Sigmoid colon (tissue), 7 donors: ENCODE measurements around the gene LHFPL2. TPM values are rescaled to one million over a fixed set of nuclear protein-coding genes. Genes with fewer than 3 reads are reported as not detected.

Experiments used
- DNase-seq: peaks from one replicate; pipeline ENCODE4 v3.0.0-alpha.2; 2019
- H3K27ac ChIP-seq, 4 donors: fragments of 200-600 bp; sonication (generic); one replicate each; pipeline ENCODE4 v1.5.1; 2016 to 2019; ENCODE audit warnings: mild to moderate bottlenecking in 1 of 4
- H3K27me3 ChIP-seq, 3 donors: fragments of 200-600 bp; sonication (generic); one replicate each; pipeline ENCODE4 v1.5.1; 2019; ENCODE audit warnings: mild to moderate bottlenecking in 1 of 3
- H3K36me3 ChIP-seq, 4 donors: fragments of 200-600 bp; sonication (generic); one replicate each; pipeline ENCODE4 v1.5.1; 2016 to 2019
- H3K4me1 ChIP-seq, 4 donors: fragments of 200-600 bp; sonication (generic); one replicate each; pipeline ENCODE4 v1.5.1; 2017 to 2019
- H3K4me3 ChIP-seq, 4 donors: fragments of 200-600 bp; sonication (generic); one replicate each; pipeline ENCODE4 v1.5.1; 2017 to 2019; ENCODE audit warnings: mild to moderate bottlenecking in 2 of 4, moderate library complexity in 1 of 4
- H3K9me3 ChIP-seq, 4 donors: fragments of 200-600 bp in 3 of 4; sonication (generic) in 3 of 4; one replicate each; pipeline versions ENCODE4 v1.5.1 to v1.6.1; 2013 to 2019
- EP300 ChIP-seq, 4 donors: sonication (generic); formaldehyde crosslinking; IDR thresholded peaks; one replicate each; pipeline ENCODE4 v1.6.1; 2017; ENCODE audit warnings: antibody characterized with exemption in 4 of 4
- POLR2A ChIP-seq, 2 donors: fragments of 450-650 bp; IDR thresholded peaks; one replicate each; pipeline ENCODE4 v1.6.1; 2016; ENCODE audit warnings: antibody characterized with exemption in 2 of 2, mild to moderate bottlenecking in 2 of 2, moderate library complexity in 2 of 2
- POLR2AphosphoS5 ChIP-seq, 4 donors: sonication (generic); formaldehyde crosslinking; IDR thresholded peaks; one replicate each; pipeline ENCODE4 v1.6.1; 2017; ENCODE audit warnings: antibody characterized with exemption in 4 of 4
- WGBS, 2 donors: extraction: QIAGEN DNeasy Blood & Tissue Kit; methylation state at CpG; one replicate each; pipeline ENCODE4 v1.1.7; 2013; 5-methylcytosine and 5-hydroxymethylcytosine counted together
- intact Hi-C: fragments of 100-400 bp; cut with DNase I; formaldehyde crosslinking; loops from one replicate; pipeline ENCODE4 v1.15.1; 2023
- polyA plus RNA-seq, 3 donors: library from polyadenylated mRNA; stranded (reverse); fragments of 200-250 nt; gene quantifications; one replicate each; pipeline ENCODE4 v1.2.3, GENCODE V29; 2013
- total RNA-seq, 4 donors: library from RNA; depleted of rRNA; stranded (reverse); fragments of >200 nt; gene quantifications; one replicate each; pipeline ENCODE4 v1.1.0, GENCODE V29; 2016
- TF ChIP-seq, protein P1 (sequence below), 4 experiments: fragments of 450-650 bp in 3 of 4; fragments of 200-600 bp in 1 of 4; IDR thresholded peaks; one replicate each; pipeline ENCODE4 v1.5.1; 2016 to 2019; ENCODE audit warnings: antibody characterized with exemption in 4 of 4, mild to moderate bottlenecking in 3 of 4, moderate library complexity in 2 of 4
- donor health status: healthy with polysubstance abuse.
- donor health status: Bipolar disorder and iron deficiency.
- donor health status: healthy.

The LHFPL2 gene
- total and polyA plus RNA-seq, 7 donors, result 10.8 to 34.9 (median 21.4) TPM

DNA sequence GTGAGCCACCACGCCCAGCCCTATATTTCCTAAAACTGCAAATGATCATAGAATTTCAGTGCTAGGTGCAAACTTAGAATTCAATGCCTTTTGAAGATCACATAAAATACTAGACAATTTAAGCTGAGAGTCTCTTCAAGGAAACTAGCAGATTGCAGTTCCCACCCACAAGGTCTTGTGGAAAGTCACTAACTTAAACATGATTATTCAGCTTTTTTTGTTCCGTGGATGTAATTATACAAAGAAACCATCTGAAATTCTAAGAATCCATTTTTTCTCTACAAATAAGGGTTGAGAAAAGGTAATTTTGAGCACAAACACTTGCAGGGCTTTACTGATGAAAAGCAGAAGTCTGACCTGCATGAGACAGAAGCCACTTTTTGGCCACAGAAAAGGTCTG is 4.5 kb upstream of the LHFPL2 start:
- no peak for DNase-seq
- WGBS, 2 donors, result 89 to 92% methylated on average over 2 of the region's 2 CpGs
- Histone ChIP-seq H3K4me3 (no peak overlapping the region), H3K27ac (no peak overlapping the region), H3K36me3 (no peaks in the 10 kb centered on the region), H3K27me3 (no peaks in the 10 kb centered on the region), H3K4me1 (peaks cover 0 to 18% (median 10%) of the 10 kb centered on the region in 4 donors), H3K9me3 (no peaks in the 10 kb centered on the region)
- intact Hi-C loops, result no loop called here
- TF ChIP-seq, protein P1, sequence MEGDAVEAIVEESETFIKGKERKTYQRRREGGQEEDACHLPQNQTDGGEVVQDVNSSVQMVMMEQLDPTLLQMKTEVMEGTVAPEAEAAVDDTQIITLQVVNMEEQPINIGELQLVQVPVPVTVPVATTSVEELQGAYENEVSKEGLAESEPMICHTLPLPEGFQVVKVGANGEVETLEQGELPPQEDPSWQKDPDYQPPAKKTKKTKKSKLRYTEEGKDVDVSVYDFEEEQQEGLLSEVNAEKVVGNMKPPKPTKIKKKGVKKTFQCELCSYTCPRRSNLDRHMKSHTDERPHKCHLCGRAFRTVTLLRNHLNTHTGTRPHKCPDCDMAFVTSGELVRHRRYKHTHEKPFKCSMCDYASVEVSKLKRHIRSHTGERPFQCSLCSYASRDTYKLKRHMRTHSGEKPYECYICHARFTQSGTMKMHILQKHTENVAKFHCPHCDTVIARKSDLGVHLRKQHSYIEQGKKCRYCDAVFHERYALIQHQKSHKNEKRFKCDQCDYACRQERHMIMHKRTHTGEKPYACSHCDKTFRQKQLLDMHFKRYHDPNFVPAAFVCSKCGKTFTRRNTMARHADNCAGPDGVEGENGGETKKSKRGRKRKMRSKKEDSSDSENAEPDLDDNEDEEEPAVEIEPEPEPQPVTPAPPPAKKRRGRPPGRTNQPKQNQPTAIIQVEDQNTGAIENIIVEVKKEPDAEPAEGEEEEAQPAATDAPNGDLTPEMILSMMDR (IDR thresholded peaks at IDR 0.05), result no peak
- TF ChIP-seq POLR2A (IDR thresholded peaks at IDR 0.05) (no peak), POLR2AphosphoS5 (IDR thresholded peaks at IDR 0.05) (no peak), EP300 (IDR thresholded peaks at IDR 0.05) (no peak)

DNA sequence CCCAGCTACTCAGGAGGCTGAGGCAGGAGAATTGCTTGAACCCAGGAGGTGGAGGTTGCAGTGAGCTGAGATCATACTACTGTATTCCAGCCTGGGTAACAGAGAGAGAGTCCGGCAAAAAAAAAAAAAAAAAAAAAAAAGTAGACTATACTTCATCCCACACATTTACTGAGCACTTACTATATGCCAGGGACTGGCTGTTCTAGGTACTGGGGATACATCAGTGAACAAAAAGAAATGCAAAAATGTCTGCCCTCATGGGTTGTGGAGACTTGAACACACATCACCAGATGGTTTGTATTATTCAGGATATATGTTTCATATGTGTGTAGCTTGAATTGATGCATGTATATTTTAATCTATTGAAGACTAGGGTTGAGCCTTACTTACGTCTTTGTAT is 2.9 kb upstream of the LHFPL2 start:
- Histone ChIP-seq H3K4me1 (peaks cover 0 to 28% (median 19%) of the 10 kb centered on the region in 4 donors), H3K27ac (no peak overlapping the region), H3K4me3 (no peak overlapping the region), H3K36me3 (no peaks in the 10 kb centered on the region), H3K9me3 (no peaks in the 10 kb centered on the region), H3K27me3 (no peaks in the 10 kb centered on the region)
- intact Hi-C loops, result no loop called here
- no peak for TF ChIP-seq POLR2AphosphoS5 (IDR thresholded peaks at IDR 0.05)
- no peak for TF ChIP-seq EP300 (IDR thresholded peaks at IDR 0.05)
- TF ChIP-seq, protein P1 (IDR thresholded peaks at IDR 0.05), result no peak
- no peak for TF ChIP-seq POLR2A (IDR thresholded peaks at IDR 0.05)
- whole genome bisulfite sequencing, 2 donors, result 88 to 90% methylated on average over 2 of the region's 2 CpGs
- DNase-seq, result no peak

DNA sequence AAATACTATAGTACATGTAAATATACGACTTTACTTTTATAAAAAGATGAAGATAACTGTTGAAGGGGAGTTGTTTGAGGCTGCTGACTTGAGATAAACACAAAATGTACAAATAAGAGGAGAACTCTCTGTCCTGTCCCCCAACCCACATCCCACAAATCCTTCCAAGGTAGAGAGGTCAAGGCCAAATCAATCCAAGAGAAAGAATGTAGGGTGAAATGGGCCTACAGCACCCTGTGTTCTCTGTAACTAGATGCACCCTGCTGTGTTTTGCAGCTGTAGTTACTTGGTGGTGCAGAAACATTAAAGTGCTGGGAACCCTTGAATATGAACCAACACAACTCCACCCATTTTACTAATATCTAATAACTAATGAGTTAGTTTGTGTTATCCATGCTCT is 2.0 kb upstream of the LHFPL2 start:
- 93 to 98% methylated on average over 1 of the region's 1 CpG for WGBS, 2 donors
- Histone ChIP-seq H3K27ac (no peak overlapping the region), H3K9me3 (no peaks in the 10 kb centered on the region), H3K4me3 (no peak overlapping the region), H3K4me1 (peaks cover 0 to 37% (median 28%) of the 10 kb centered on the region in 4 donors), H3K27me3 (no peaks in the 10 kb centered on the region), H3K36me3 (no peaks in the 10 kb centered on the region)
- intact Hi-C loops, result no loop called here
- TF ChIP-seq POLR2AphosphoS5 (IDR thresholded peaks at IDR 0.05) (no peak), POLR2A (IDR thresholded peaks at IDR 0.05) (no peak), EP300 (IDR thresholded peaks at IDR 0.05) (no peak)
- TF ChIP-seq, protein P1 (IDR thresholded peaks at IDR 0.05), result no peak
- no peak for DNase-seq

DNA sequence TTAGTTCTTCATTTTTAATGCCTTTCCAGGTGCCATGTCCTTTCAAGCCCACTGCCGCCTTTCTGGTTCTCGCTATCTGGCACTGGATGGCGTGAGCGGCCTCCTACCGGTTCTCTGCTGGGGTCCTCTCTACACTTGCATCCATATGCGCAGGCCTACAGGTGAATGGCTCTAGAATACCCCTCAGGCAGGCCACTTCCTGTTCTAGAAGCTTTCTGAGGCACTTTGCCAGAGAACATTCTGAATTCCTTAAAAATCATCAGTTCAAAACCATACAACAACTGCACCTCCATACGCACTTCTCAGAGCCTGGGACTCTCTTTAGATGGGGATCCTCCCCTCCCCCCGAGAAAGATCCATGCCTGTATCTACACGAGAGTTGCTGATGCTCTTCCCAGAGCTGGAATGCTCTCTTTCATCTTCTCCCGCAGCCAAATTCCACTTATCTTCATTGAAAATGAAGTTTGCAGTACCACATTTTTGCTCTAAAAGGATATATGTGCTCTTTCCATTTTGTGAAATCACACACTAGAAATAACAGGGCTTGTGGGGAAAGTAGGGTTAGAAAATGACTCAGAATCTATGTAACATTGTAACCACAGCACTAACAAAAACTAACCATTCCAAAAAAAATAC is 1.4 kb upstream of the LHFPL2 start:
- intact Hi-C loops, result loop anchor here (2.0 to 10.0 kb wide), 9 partner anchors 38 to 355 kb away; partner anchors contain the start of genes AP3B1 and SCAMP1
- H3K27me3 ChIP-seq, result no peaks in the 10 kb centered on the region
- DNase-seq, result no peak
- no peak overlapping the region for H3K4me3 ChIP-seq
- 93 to 95% methylated on average over 10 of the region's 10 CpGs for WGBS, 2 donors
- peaks cover 0 to 41% (median 34%) of the 10 kb centered on the region in 4 donors for H3K4me1 ChIP-seq
- no peak for TF ChIP-seq EP300 (IDR thresholded peaks at IDR 0.05)
- TF ChIP-seq, protein P1 (IDR thresholded peaks at IDR 0.05), result no peak
- TF ChIP-seq POLR2A (IDR thresholded peaks at IDR 0.05), result no peak
- TF ChIP-seq POLR2AphosphoS5 (IDR thresholded peaks at IDR 0.05), result no peak
- H3K27ac ChIP-seq, result peak overlapping the region; percentile 92 to 97 (median 96)
- no peaks in the 10 kb centered on the region for H3K36me3 ChIP-seq
- H3K9me3 ChIP-seq, result no peaks in the 10 kb centered on the region
